GM18499 (cell line): ENCODE results near the gene CYB5RL.

Source experiments
- ATAC-seq: cut with Tn5 transposase; IDR thresholded peaks from one replicate; pipeline ENCODE4 v1.9.1; 2021; ENCODE audit warnings: moderate number of reproducible peaks; ENCODE audit not compliant: insufficient read depth, unreplicated experiment

The CYB5RL gene

GRCh38 chr1:54163051-54163450 is 36.8 kb downstream of the CYB5RL start:
- no peak for ATAC-seq

- ATAC-seq = no peak
Measured at GRCh38 chr1:54161495-54162168, 38.2 kb downstream of the CYB5RL start.

DNA sequence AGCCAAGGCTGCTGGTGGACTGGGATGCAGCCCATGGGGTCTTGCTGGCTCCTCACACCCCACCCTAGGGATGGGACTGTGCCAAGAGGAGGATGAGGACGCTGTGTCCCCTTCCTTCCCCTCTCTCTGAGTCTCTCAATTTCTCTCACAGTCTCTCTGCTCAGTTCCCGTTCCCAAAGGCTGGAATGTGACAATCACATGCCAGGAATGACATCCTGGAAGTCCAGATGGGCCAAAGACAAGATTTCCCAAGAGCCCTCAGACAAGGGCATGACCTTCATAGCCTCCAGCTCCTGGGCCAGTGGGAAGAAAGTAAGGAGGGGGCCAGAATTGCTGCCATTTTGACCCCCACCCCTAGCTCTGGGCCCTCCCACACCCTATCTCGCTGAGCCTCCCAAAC is 39.5 kb downstream of the CYB5RL start:
- ATAC-seq = no peak

- no peak for ATAC-seq
Measured at GRCh38 chr1:54159733-54160316, 40.0 kb downstream of the CYB5RL start.

GRCh38 chr1:54158071-54158470 is 41.8 kb downstream of the CYB5RL start:
- ATAC-seq = no peak

GRCh38 chr1:54157401-54157800 is 42.4 kb downstream of the CYB5RL start:
- ATAC-seq = no peak

DNA sequence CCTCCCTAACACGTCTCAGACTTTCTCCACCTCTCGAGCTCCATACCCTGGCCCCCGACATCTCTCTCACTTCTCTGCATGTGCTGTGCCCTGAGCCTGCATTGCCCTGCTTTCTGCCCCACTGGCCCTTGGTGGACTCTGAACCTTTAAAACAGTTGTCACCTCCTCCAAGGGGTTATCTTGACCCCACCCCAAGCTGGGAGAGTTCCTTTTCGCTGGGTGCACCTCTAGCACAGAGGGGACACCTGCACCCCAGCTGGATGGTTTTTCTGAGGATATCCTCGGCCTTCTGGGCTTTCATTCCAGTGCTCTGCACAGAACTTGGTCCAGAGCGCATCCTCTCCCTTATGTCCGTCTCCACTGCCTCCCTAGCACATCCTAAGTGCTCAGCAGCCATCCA is 42.8 kb downstream of the CYB5RL start:
- no peak for ATAC-seq

DNA sequence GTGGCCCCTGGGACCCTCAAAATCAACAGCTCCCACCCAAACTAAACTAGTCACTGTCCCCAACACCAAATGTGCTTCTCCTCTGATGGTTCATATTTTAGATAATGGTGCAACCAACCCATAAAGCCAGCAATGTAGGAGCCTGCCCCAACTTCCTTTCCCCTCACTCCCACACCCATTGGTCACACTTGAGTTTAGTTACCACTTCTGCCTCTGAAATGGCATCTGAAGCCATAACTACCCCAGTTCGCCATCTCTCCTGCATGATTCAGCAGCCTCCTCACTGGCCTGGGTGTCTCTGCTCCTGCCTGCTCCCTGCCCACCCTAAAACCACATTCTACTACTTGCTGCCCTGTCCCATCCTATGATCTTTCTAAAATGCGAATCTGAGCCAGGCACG is 43.6 kb downstream of the CYB5RL start:
- ATAC-seq = no peak

DNA sequence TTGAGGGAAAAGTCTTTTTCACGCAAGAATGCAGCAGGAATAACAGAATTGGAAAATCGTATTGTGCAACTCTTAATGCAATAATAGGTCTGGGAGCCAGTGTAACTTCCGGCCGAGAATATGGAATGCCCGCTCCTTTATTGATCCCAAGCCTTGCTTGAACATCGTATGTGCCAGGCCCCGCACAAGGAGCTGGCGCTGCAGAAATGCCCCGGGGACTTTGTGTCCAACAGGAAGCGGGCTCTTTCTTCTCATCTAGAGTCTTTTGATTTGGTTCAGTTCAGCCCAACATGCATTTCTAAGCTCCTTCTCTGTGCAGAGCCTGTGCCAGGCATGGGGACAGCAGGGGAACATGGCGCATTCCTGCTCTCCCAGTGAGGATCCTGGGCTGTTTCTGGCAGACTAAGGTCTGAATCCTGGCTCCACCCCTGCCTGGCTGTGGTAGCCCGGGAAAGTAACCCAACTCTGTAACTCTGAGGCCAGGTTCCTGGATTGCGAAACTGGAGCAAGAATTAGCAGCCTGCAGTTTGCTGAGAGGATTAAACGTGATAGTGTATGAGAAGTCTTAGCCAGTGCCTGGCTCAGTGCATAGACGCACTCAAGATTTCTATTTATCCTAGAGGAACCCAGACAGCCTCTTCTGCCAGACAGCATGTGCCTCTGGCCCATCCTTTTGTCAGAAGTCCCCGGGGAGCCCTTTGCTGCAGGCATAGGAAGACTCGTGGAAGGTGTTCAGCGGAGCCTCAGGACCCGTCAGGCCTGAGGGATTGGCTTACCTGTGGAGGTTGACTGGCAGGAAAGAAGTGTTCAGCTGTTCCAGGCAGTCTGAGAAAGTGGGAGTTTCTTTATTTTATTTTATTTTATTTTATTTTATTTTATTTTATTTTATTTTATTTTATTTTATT is 46.0 kb downstream of the CYB5RL start:
- ATAC-seq = no peak

GRCh38 chr1:54152696-54153095 is 47.1 kb downstream of the CYB5RL start, which contains the start of gene CDCP2:
CDCP2 (minus strand) TSS chr1:54153000; CDS start chr1:54152922, 78 bp downstream.
- ATAC-seq = no peak

- ATAC-seq = no peak
Measured at GRCh38 chr1:54151013-54151412, 48.8 kb downstream of the CYB5RL start.
